ENCODE data around the gene IQSEC1. TPM values are rescaled to one million over a fixed set of nuclear protein-coding genes. Genes with fewer than 3 reads are reported as not detected.

The IQSEC1 gene
- total RNA-seq, 2 experiments from 2014 or later = 31.7 to 39.2 TPM

GRCh38 chr3:13070391-13071070, 2.7 kb downstream of the IQSEC1 start:
- ATAC-seq = no peak
- Mint-ChIP-seq H3K9me3 (no peaks in the 10 kb centered on the region), H3K4me1 (ENCODE audit: low read depth) (peaks cover 44% of the 10 kb centered on the region), H3K27me3 (peaks cover 8% of the 10 kb centered on the region), H3K4me3 (peak overlapping the region; percentile 76), H3K27ac (peak overlapping the region; percentile 96), H3K36me3 (ENCODE audit: low read depth) (peaks cover 2% of the 10 kb centered on the region)
- ChIA-PET CTCF (interaction anchor here (0.6 kb wide), 1 partner anchor 21 kb away, joined by 3 read pairs; no protein-coding TSS in a partner anchor), POLR2A (interaction anchor here (0.9 to 1.4 kb wide), 3 partner anchors 12 to 1053 kb away, joined by 3 to 4 read pairs (median 3); no protein-coding TSS in a partner anchor)
- no peak for TF ChIP-seq CTCF (IDR thresholded peaks at IDR 0.05)
- intact Hi-C loops (cut with micrococcal nuclease) = no loop called here
- DNase-seq = no peak

GRCh38 chr3:13069495-13069894, 3.7 kb downstream of the IQSEC1 start:
- intact Hi-C loops (cut with micrococcal nuclease) = no loop called here
- H3K27ac Mint-ChIP-seq = peak overlapping the region; percentile 96
- H3K36me3 Mint-ChIP-seq (ENCODE audit: low read depth) = peaks cover 2% of the 10 kb centered on the region
- ChIA-PET POLR2A (interaction anchor here (0.6 to 1.4 kb wide), 4 partner anchors 9 to 33 kb away, joined by 3 to 4 read pairs (median 3); no protein-coding TSS in a partner anchor), CTCF (no interaction called here)
- DNase-seq (peak; percentile 88), ATAC-seq (peak; percentile 87)
- no peak for TF ChIP-seq CTCF (IDR thresholded peaks at IDR 0.05)
- peak overlapping the region; percentile 76 for H3K4me3 Mint-ChIP-seq
- H3K9me3 Mint-ChIP-seq = no peaks in the 10 kb centered on the region
- H3K27me3 Mint-ChIP-seq = peaks cover 8% of the 10 kb centered on the region
- H3K4me1 Mint-ChIP-seq (ENCODE audit: low read depth) = peaks cover 48% of the 10 kb centered on the region

- Mint-ChIP-seq H3K27ac (peak overlapping the region; percentile 96), H3K4me3 (no peak overlapping the region), H3K27me3 (no peaks in the 10 kb centered on the region), H3K36me3 (ENCODE audit: low read depth) (peaks cover 2% of the 10 kb centered on the region), H3K9me3 (no peaks in the 10 kb centered on the region), H3K4me1 (ENCODE audit: low read depth) (peaks cover 47% of the 10 kb centered on the region)
- ATAC-seq = no peak
- intact Hi-C loops (cut with micrococcal nuclease) = no loop called here
- CTCF ChIA-PET = interaction anchor here (0.7 to 1.5 kb wide), 4 partner anchors 16 to 580 kb away, joined by 3 read pairs; no protein-coding TSS in a partner anchor
- no peak for DNase-seq
- POLR2A ChIA-PET = no interaction called here
- TF ChIP-seq CTCF (IDR thresholded peaks at IDR 0.05) = no peak
Measured at GRCh38 chr3:13068269-13069010, 4.8 kb downstream of the IQSEC1 start.

GRCh38 chr3:13067778-13068177, 5.5 kb downstream of the IQSEC1 start:
- Mint-ChIP-seq H3K27me3 (no peaks in the 10 kb centered on the region), H3K4me3 (no peak overlapping the region), H3K4me1 (ENCODE audit: low read depth) (peaks cover 47% of the 10 kb centered on the region), H3K36me3 (ENCODE audit: low read depth) (peaks cover 2% of the 10 kb centered on the region), H3K27ac (no peak overlapping the region), H3K9me3 (no peaks in the 10 kb centered on the region)
- ChIA-PET POLR2A (no interaction called here), CTCF (interaction anchor here (0.9 to 1.5 kb wide), 3 partner anchors 24 to 580 kb away, joined by 3 read pairs; no protein-coding TSS in a partner anchor)
- no peak for DNase-seq
- intact Hi-C loops (cut with micrococcal nuclease) = no loop called here
- TF ChIP-seq CTCF (IDR thresholded peaks at IDR 0.05) = no peak
- no peak for ATAC-seq

- POLR2A ChIA-PET = no interaction called here
Measured at GRCh38 chr3:13066834-13067233, 6.4 kb downstream of the IQSEC1 start.

More at GRCh38 chr3:13066834-13067233, 6.4 kb downstream of the IQSEC1 start:
- Mint-ChIP-seq H3K27me3 (no peaks in the 10 kb centered on the region), H3K4me3 (no peak overlapping the region), H3K27ac (peak overlapping the region; percentile 57), H3K9me3 (no peaks in the 10 kb centered on the region), H3K36me3 (ENCODE audit: low read depth) (peaks cover 2% of the 10 kb centered on the region), H3K4me1 (ENCODE audit: low read depth) (peaks cover 44% of the 10 kb centered on the region)
- DNase-seq = no peak
- CTCF ChIA-PET = interaction anchor here (0.6 kb wide), 1 partner anchor 155 kb away, joined by 3 read pairs; no protein-coding TSS in a partner anchor
- intact Hi-C loops (cut with micrococcal nuclease) = no loop called here
- ATAC-seq = no peak
- TF ChIP-seq CTCF (IDR thresholded peaks at IDR 0.05) = no peak
